ENCODE measurements around the gene USP36.
"Not testable (repeated sequence)": the region's sequence is repeated elsewhere in the genome, so short reads cannot be mapped to it uniquely, and the experiment has no call there.

The USP36 gene

DNA sequence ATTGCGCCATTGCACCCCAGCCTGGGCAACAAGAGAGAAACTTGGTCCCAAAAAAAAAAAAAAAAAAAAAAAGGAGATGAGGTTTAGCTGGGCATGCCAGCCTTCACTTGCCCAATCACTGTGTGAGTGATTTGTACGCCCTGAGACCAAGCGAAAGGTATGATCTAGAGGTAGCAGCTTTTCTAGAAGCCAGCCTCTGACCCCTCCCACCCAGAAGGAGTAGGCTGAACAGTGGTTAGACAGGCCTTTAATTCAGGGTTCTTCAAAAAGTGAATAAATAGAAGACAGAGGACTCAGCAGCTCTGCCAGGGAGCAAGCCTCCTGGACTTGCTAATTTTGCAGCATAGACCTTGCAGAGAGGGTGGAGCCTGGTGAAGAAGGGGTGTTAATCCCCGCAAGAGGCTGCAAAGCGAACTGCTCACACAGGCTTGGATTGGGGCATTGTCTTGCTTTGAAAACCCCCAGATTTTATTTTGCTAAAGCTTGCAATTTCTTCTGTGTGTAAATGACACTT, 51.4 kb downstream of the USP36 start:
- DNase-seq = no peak

DNA sequence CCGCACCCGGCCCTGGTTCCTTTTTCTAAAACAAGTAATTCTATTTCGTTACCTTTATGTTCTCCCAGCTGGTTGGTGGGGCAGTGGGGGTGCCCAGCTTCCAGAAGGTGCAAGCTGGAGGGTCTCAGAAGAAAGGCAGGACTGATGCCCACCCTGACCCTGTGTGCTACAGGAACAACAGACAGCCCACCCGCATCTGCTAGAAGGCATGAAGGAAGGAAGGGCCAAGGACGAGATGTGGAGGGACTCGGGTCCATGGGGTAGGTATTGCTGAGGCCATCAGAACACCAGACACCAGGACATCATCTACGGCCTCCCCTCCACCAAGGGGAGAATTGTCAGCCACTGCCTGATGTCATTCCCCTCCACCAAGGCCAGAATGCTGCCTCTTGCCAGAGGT, 52.2 kb downstream of the USP36 start:
- no peak for DNase-seq

DNA sequence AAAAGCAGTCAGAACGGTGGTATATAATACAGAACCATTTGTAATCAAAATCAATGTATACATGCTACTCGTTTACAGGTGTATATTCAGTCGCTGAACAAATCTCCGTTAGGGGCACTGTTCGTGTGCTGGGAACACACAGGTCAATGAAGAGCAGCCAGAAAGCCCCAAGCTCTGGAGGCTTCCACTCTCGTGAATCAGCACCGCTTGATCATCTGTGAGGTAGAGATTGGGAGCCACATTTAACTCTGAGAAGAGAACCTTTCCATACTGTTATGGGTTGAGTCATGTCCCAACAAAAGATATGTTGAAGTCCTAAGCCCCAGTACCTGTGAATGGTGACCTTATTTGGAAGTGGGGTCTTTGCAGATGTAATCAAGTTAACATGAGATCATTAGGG, 53.2 kb downstream of the USP36 start:
- no peak for DNase-seq

DNA sequence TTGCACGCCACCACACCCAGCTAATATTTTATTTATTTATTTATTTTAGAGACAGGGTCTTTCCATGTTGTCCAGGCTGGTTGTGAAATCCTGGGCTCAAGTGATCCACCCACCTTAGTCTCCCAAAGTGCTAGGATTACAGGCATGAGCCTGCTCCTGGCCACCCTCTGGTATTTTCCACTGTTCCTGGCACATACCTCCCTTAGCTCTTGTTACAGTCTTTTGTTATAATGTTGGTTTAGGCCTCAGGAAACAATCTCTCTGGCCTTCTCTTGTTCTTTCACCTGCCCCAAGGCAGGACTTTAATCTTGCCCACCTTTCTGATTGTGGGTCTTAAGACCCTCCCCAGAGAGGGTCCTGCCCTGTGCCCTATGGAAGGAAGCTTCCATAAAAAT, 55.0 kb downstream of the USP36 start:
- no peak for DNase-seq

DNA sequence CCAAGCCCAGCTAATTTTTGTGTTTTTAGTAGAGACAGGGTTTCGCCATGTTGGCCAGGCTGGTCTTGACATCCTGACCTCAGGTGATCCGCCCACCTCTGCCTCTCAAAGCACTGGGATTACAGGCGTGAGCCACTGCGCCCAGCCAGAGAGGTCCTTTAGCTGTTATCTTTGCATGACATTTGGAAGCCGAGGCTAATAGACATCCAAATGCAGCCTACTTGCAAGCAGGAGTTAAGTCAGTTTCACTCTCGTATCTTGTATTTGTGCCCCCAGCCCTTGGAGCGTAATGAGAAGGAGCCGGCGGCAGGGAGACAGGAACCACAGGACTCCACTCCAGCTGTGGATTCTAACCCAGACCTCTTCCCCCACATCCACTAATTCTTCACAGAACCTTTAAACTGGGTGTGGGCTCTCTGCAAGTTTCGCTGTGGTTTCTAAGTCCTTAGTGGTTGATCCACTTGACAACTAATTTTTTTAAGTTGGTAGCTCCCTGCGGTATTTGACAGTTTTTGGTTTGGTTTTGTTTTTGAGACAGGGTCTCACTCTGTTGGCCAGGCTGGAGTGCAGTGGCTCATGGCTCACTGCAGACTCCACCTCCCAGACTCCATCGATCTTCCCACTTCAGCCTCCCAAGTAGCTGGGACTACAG, 55.5 kb downstream of the USP36 start:
- DNase-seq = no peak

DNA sequence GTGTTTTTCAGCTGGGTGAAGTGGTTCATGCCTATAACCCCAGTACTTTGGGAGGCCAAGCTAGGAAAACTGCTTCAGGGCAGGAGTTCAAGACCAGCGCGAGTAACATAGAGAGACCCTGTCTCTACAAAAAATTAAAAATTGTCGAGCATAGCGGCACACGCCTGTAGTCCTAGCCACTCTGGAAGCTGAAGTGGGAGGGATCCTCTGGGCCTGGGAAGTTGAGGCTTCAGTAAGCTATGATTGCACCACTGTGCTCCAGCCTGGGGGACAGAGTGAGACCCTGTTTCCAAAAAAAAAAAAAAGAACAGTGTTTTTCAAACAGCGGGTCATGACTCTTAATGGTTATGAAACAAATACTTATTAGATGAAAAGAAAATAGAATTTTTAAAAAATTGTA, 56.3 kb downstream of the USP36 start:
- no peak for DNase-seq

DNA sequence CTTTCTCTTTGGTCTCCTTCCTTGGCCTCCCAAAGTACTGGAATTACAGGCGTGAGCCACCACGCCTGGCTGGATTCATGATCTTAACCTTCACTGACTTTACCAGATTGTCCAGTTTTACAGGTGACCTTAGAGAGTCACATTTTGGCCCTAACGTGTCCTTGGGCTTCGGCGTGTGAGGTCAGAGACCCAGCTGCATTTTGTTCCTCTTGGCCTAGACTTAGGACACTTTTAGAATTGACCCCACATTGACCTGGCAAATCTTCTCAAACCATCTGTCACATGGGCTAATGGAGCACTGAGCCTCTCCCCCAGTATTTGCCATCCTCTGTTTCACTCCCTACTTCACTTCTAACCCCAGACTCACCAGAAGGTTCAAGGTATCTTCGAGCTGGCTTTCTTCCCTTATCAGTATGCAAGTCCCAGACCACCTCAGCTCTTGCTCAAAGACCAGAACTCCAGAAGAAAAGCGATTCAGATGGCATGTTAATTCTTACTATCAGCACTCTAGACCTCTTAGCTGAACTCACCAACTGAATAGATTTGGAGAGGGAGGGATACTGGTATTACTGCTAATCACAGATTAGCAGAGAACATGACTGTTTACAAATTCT, 56.8 kb downstream of the USP36 start:
- DNase-seq = no peak

DNA sequence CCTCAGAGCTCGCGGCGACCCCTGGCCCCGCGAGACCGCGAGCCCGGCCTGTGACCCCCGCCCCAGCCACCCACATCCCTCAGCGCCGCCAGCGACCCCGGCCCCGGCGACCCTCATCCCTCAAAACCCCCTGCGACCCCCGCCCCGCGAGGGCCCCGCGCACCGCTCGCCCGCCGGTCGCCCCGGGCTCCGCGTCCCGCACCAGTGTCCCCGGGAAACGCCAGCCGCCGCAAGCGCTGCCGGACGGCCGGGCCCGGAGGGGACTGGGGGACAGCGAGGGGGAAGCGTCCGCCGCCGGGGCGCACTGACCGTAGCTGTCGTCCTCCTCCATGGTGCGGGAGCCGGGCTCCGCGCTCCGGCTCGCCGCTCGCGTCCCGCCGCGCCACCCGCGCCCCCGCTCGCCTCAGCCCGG, 58.7 kb downstream of the USP36 start, which contains the start of gene CYTH1:
Gene CYTH1 (minus strand): TSS at position 381 of the 412 bp plus-strand sequence. CDS start 50 bp downstream, at position 331.
- DNase-seq = no peak

DNA sequence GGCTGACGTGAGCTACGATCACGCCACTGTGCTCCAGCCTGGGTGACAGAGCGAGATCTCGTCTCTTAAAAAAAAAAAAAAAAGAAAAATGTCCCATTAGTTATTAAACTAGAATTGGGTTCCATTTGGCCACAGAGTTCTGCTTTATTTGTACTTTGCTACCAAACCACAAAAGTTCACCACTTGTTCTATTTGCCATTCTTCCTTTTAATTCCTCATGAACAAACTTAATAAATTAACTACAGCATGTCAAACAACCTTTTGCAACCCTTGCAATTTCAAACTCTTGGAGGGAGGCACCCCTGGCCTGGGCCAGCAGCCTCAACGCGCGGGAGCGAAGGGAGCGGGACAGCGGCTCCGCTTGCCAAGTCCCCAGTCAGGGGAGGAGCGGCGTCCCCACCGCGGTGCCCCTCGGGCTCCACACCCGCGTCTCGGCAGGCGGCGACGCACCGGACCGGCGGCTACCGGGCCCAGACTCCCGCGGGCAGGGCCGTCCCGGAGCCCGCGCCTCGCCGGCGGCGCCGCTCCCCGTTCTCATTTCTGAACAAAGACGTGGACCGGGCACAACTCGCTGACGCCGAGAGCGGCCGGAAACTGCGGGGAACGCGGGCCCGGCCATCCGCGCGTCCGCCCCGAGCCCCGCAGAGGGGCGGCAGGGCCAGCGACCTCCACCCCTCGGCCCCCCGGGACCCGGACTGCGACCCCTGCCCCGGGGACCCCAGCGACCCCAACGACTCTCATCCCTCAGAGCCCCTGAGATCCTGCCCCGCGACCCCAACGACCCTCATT, 59.3 kb downstream of the USP36 start:
- DNase-seq = no peak

DNA sequence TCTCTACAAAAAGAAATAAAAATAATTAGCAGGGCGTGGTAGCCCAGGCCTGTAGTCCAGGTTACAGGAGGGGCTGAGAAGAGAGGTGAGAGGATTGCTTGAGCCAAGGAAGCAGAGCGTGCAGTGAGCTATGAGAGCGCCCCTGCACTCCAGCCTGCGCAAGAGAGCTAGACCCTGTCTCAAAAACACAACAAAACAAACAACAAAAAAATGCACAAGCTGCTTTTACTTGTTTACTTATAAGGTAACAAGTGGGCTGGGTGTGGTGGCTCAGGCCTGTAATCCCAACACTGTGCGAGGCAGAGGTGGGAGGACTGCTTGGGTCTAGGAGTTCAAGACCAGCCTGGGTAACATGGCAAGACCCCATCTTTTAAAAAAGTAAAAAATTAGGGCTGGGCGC, 60.3 kb downstream of the USP36 start:
- DNase-seq = no peak

DNA sequence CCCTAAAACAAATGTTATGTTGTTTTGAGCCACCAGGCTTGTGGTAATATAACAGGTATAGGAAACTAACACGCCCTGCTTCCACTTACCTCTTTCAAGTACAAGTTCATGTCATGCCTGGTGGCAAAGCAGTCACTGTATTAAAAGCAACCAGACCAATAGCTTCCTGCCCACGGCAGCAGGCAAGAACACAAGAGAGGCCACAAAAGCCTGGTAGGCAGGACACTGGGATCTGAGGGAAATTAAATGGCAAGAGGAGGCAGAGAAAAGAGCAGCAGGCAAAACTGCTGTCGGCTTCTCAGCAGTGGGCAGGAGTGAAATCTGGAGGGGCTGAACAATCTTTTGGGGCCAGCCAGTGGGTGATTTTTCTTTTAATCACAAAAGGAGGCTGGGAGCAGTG, 60.8 kb downstream of the USP36 start:
- DNase-seq = no peak

DNA sequence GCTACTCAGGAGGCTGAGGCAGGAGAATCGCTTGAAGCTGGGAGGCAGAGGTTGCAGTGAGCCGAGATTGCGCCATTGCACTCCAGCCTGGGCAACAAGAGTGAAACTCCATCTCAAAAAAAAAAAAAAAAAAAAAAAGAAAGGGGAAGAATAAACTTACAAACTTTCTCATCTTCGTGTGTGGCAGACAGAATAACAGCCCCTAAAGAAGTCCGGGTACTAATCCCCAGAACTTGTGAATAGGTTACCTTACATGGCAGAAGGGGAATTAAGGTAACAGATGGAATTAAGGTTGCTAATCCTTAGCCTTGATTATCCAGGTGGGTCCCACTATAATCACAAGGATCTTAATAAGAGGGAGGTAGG, 61.3 kb downstream of the USP36 start:
- not testable (repeated sequence) for DNase-seq

DNA sequence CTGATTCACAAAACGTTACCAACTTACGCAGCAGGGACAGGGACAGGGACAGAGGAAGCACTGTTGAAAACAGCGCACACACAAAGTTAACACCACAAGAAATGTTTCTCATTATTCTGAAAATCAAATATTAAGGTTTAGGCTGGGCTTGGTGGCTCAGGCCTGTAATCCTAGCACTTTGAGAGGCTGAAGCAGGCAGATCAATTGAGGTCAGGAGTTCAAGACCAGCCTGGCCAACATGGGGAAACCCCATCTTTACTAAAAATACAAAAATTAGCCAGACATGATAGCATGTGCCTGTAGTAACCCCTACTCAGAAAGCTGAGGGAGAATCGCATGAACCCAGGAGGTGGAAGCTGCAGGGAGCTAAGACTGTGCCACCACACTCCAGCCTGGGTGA, 62.7 kb downstream of the USP36 start:
- DNase-seq = no peak

DNA sequence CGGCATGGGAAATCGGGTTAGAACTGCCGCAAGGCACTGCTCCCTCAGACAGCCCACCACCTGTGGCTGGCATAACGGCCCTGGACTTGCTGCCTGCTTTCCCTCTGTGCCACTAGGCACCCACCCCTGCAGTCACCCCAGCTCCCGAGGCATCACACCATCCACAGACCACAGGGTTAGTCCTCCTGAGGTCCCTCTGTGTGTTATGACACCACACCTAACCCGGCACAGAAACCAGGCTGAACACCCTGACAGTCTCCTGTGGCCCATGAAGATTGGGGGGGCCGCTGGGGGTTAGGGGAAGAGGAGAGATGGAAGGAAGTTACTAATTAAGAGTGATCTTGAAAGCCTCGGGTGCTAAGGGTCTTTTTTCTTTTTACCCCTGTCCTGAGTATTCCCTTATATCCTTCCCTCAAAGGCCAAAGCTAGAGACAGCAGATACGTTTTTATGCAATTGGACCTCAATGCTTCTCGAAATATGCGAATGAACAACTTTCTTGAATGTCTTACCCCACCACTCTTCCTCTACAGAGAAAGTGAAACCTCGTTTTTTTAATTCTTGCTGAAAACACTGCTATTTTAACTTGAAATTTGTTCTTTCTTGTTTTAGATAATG, 65.5 kb downstream of the USP36 start:
- DNase-seq = no peak

DNA sequence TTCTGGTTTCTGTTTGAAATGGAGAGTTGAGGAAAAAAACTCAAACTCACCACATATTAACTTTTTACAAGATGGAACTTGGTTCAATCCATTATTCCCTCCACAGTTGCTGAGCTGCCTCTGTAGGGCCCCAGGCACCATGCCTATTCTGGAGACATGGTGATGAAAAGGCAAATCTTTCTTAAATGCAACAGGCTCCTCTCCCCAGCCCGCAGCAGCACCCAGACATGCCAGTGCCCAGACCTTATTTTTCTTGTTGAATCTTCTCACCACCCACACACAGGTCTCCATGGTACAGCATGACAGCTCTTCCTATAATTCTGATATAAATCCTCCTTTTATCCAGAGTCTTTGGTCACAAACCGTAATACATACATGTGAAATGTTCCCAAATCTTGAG, 66.2 kb downstream of the USP36 start:
- DNase-seq = no peak

DNA sequence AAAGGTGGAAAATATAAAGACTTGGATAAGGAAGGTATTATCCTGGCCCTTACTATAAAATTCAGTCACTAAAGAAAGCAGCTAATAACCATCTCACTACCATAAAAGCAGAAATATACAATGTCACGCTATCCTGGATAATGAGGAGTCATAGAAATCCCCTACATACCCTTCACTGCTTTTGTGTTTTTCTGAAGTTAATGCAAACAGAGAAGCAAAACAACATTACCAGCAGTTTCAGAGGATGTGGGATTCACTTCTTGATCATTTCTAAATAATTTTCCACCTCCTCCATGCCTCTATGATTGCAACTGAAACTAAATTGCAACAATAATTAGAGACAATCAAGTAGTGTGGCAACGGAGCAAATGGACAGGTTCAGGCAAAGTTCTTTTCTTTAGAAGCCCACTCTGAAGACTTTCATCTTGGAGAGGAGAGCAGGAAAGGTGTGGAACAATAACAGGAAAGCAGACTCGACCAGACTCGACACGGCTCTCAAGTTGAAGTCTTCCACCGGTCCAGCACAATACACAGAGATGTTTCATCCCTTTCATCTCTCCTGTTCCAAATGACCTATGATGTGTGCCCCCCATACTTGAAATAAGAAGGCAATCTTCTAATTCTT, 68.7 kb downstream of the USP36 start:
- no peak for DNase-seq

DNA sequence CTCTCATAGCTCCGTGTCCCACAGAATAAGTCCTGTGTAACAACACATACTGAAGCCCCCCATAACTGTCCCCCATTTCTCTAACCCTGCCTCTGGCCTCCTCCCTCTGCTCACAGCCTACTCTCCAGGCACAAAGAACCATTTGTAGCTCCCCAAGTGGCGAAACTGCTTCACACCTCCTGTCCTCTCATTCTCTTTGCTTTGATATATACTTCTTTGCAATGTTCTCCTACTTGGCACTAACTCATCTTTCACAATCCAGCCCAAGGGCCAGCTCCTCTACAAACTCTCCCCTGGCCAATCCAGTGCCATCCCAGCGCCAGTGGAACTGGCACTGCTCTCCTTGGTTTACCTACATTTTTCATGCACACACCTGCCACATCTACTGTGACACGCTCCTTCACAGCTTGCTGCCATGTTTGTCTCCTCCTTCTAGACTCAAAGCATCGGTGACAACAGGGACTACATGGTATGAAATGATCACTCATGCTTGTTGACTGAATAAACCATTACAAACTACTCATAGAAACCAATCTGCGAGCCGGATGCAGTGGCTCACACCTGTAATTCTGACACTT, 71.3 kb downstream of the USP36 start:
- DNase-seq = no peak

DNA sequence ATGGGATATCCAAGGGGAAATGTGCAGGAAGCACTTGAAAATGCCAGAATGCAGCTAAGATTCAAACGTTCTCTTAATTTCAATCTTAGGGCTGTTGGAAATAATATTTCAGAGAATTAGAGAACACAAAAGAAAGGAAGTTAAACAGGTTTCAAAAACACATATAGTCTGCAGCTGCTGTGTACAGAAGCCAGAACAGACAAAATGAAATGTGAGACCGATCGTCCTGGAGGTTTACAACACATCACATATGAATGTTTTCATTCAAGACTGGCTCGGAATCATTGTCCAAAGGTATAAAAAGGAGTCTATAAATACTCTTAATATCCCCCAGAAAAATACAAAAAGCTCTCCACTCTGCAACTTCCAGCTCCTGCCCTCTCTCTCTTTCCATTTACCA, 72.8 kb downstream of the USP36 start:
- DNase-seq = no peak

DNA sequence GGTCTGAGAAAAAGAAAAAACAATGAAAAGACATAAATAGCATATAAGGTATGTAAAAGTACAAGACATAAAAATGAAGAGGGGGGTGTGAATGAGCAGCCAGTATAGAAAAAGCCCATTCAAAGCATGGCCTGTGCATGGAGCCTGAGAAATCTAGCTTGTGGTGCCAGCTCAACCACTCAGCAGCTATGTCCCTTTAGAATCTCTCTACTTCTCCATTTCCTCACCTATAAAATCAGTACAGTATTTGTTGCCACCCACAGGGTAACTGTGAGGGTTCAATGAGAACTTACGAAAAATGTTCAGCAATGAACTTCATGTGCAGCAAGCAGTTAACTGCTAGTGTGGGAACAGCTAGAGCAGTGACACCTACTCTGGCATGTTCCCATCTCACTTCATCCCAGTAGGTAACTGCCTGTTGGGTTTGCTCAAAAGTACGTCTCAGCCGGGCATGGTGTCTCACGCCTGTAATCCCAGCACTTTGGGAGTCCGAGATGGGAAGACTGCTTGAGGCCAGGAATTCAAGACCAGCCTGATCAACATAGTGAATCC, 73.8 kb downstream of the USP36 start:
- DNase-seq = no peak

DNA sequence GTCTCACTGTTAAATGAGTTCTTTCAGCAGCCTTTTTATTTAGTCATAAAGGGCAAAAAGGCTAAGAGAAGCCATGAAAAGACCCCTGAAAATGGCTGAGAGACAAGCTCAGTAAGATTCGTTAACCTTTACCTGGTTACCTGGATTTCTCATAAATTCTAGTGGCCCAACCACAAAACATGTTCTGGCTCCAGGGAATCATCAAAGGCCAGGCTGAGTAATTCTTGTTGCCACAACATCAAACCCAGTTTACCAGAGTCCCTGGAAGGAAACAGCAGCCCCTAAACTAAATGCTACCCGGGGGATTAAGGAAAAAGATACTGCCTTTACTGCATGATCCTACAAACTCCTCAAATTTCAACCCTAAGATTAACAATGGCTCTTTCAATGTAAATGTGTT, 74.4 kb downstream of the USP36 start:
- no peak for DNase-seq

DNA sequence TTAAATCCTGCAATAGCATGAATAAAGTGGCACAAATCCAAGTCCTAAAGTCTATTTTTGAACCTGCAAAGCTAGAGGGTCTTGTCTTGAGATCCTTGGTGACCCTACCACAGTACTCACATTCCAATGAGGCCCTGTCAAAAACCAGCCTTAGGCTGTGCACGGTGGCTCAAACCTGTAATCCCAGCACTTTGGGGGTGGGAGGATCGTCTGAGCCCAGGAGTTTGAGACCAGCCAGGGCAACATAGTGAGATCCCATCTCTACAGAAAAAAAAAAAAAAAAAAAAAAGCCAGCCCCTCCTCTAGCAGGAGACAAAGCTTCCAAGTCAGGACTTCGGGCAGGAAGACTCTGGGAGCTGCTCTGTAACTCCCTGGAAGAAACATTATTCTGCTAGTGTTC, 74.8 kb downstream of the USP36 start:
- no peak for DNase-seq

DNA sequence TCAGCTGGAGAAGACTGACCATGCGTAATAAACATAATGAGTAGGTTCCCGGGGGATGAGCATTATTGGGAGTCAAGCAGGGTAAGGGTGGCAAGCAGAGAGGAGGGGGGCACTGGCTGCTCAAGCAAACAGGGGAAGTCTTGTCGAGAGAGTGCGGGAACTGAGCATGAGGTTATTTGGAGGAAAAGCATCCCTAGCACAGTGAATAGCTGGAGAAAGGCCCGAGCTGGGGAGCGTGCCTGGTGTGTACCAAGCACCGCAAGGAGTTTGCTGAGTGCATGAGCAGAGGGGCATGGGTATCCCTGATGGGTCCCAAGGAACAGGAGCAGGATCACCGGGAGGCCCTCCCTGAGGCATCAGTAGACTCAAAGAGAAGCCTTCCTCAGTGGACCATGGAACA, 75.7 kb downstream of the USP36 start:
- no peak for DNase-seq

All from SW 1271 (cell line).